ENCODE measurements around the gene MVK.

MVK gene

GRCh38 chr12:109589691-109590245, 16.2 kb downstream of the MVK start:
- TF ChIP-seq CTCF (conservative IDR thresholded peaks at IDR 0.05; ENCODE audit: control insufficient read depth, insufficient read depth, low read depth, low read length), result no peak
- H3K4me3 ChIP-seq (ENCODE audit: control insufficient read depth, low read depth, low read length), result no peak overlapping the region
- no peak for DNase-seq (ENCODE audit: low read depth)

GRCh38 chr12:109590566-109590965, 17.0 kb downstream of the MVK start:
- DNase-seq (ENCODE audit: low read depth), result no peak
- no peak overlapping the region for H3K4me3 ChIP-seq (ENCODE audit: control insufficient read depth, low read depth, low read length)
- TF ChIP-seq CTCF (conservative IDR thresholded peaks at IDR 0.05; ENCODE audit: control insufficient read depth, insufficient read depth, low read depth, low read length), result no peak

- no peak overlapping the region for H3K4me3 ChIP-seq (ENCODE audit: control insufficient read depth, low read depth, low read length)
- DNase-seq (ENCODE audit: low read depth), result no peak
- TF ChIP-seq CTCF (conservative IDR thresholded peaks at IDR 0.05; ENCODE audit: control insufficient read depth, insufficient read depth, low read depth, low read length), result no peak
Observed at GRCh38 chr12:109591041-109591440, 17.4 kb downstream of the MVK start.

GRCh38 chr12:109592195-109592904, 18.8 kb downstream of the MVK start:
- no peak overlapping the region for H3K4me3 ChIP-seq (ENCODE audit: control insufficient read depth, low read depth, low read length)
- DNase-seq (ENCODE audit: low read depth), result no peak
- no peak for TF ChIP-seq CTCF (conservative IDR thresholded peaks at IDR 0.05; ENCODE audit: control insufficient read depth, insufficient read depth, low read depth, low read length)

- DNase-seq (ENCODE audit: low read depth), result no peak
- no peak for TF ChIP-seq CTCF (conservative IDR thresholded peaks at IDR 0.05; ENCODE audit: control insufficient read depth, insufficient read depth, low read depth, low read length)
- no peak overlapping the region for H3K4me3 ChIP-seq (ENCODE audit: control insufficient read depth, low read depth, low read length)
Observed at GRCh38 chr12:109592905-109593272, 19.3 kb downstream of the MVK start.

- DNase-seq (ENCODE audit: low read depth), result no peak
- no peak overlapping the region for H3K4me3 ChIP-seq (ENCODE audit: control insufficient read depth, low read depth, low read length)
- no peak for TF ChIP-seq CTCF (conservative IDR thresholded peaks at IDR 0.05; ENCODE audit: control insufficient read depth, insufficient read depth, low read depth, low read length)
Observed at GRCh38 chr12:109594556-109595317, 21.1 kb downstream of the MVK start.
